ENCODE results near the gene SLC5A5.

Gene SLC5A5

GRCh38 chr19:17933414-17934129 is 61.8 kb downstream of the SLC5A5 start:
- CTCF ChIA-PET, result interaction anchor here (0.5 to 1.4 kb wide), 8 partner anchors 12 to 504 kb away, joined by 3 to 13 read pairs (median 4); partner anchors contain the start of genes RPL18A and SLC5A5
- DNase-seq (ENCODE audit: extremely low spot score), result no peak
- POLR2A ChIA-PET, result interaction anchor here (0.6 to 6.3 kb wide), 11 partner anchors 9 to 601 kb away, joined by 3 to 80 read pairs (median 6); partner anchors contain the start of genes KCNN1, RPL18A and SLC5A5
- TF ChIP-seq LEF1 (IDR thresholded peaks at IDR 0.05; ENCODE audit: borderline replicate concordance) (no peak), SUZ12 (IDR thresholded peaks at IDR 0.05) (no peak), ARNT (IDR thresholded peaks at IDR 0.05) (no peak), PKNOX1 (IDR thresholded peaks at IDR 0.05) (no peak), ELF4 (IDR thresholded peaks at IDR 0.05) (no peak), FOXK2 (IDR thresholded peaks at IDR 0.05) (no peak), BHLHE40 (IDR thresholded peaks at IDR 0.05; ENCODE audit: borderline replicate concordance) (no peak), CTBP1 (IDR thresholded peaks at IDR 0.05; ENCODE audit: borderline replicate concordance) (no peak)

GRCh38 chr19:17936379-17936778 is 64.6 kb downstream of the SLC5A5 start:
- TF ChIP-seq CTBP1 (IDR thresholded peaks at IDR 0.05; ENCODE audit: borderline replicate concordance) (no peak), SUZ12 (IDR thresholded peaks at IDR 0.05) (no peak), HDGF (IDR thresholded peaks at IDR 0.05; ENCODE audit: borderline replicate concordance) (no peak), FOXA1 (IDR thresholded peaks at IDR 0.05) (no peak), SP1 (IDR thresholded peaks at IDR 0.05) (no peak), ARNT (IDR thresholded peaks at IDR 0.05) (no peak), BHLHE40 (IDR thresholded peaks at IDR 0.05; ENCODE audit: borderline replicate concordance) (no peak), PKNOX1 (IDR thresholded peaks at IDR 0.05) (no peak), L3MBTL2 (conservative IDR thresholded peaks at IDR 0.05) (no peak), FOXK2 (IDR thresholded peaks at IDR 0.05) (no peak), ELF4 (IDR thresholded peaks at IDR 0.05) (no peak), TARDBP (IDR thresholded peaks at IDR 0.05) (no peak), ZNF384 (IDR thresholded peaks at IDR 0.05) (no peak), LEF1 (IDR thresholded peaks at IDR 0.05; ENCODE audit: borderline replicate concordance) (no peak), NFRKB (IDR thresholded peaks at IDR 0.05) (no peak), FOXM1 (IDR thresholded peaks at IDR 0.05; ENCODE audit: borderline replicate concordance) (no peak)
- ChIA-PET POLR2A (interaction anchor here (1.3 to 1.7 kb wide), 2 partner anchors 62 to 77 kb away, joined by 4 to 7 read pairs; partner anchors contain the start of gene RPL18A), CTCF (interaction anchor here (0.8 to 3.5 kb wide), 2 partner anchors 59 to 68 kb away, joined by 3 to 44 read pairs; no protein-coding TSS in a partner anchor)
- DNase-seq (ENCODE audit: extremely low spot score), result no peak

- TF ChIP-seq NFRKB (IDR thresholded peaks at IDR 0.05) (no peak), ELF4 (IDR thresholded peaks at IDR 0.05) (no peak), TARDBP (IDR thresholded peaks at IDR 0.05) (no peak), FOXM1 (IDR thresholded peaks at IDR 0.05; ENCODE audit: borderline replicate concordance) (no peak), HDGF (IDR thresholded peaks at IDR 0.05; ENCODE audit: borderline replicate concordance) (no peak), L3MBTL2 (conservative IDR thresholded peaks at IDR 0.05) (no peak)
- DNase-seq (ENCODE audit: extremely low spot score), result no peak
- POLR2A ChIA-PET, result interaction anchor here (1.0 kb wide), 1 partner anchor 78 kb away, joined by 4 read pairs; the partner anchor contains the start of gene RPL18A
- CTCF ChIA-PET, result interaction anchor here (0.7 to 3.5 kb wide), 3 partner anchors 58 to 190 kb away, joined by 3 to 44 read pairs (median 5); no protein-coding TSS in a partner anchor
These were observed 65.7 kb downstream of the SLC5A5 start for GRCh38 chr19:17937371-17937900.

GRCh38 chr19:17938092-17938845 is 66.5 kb downstream of the SLC5A5 start:
- ChIA-PET POLR2A (interaction anchor here (1.0 kb wide), 1 partner anchor 79 kb away, joined by 4 read pairs; the partner anchor contains the start of gene RPL18A), CTCF (interaction anchor here (0.6 to 3.5 kb wide), 11 partner anchors 9 to 626 kb away, joined by 3 to 44 read pairs (median 4); no protein-coding TSS in a partner anchor)
- peak; percentile 84 for DNase-seq (ENCODE audit: extremely low spot score)

GRCh38 chr19:17942181-17942580 is 70.4 kb downstream of the SLC5A5 start:
- DNase-seq (ENCODE audit: extremely low spot score), result no peak
- POLR2A ChIA-PET, result interaction anchor here (1.0 to 1.3 kb wide), 2 partner anchors 9 to 83 kb away, joined by 3 to 6 read pairs; partner anchors contain the start of genes CCDC124 and RPL18A
- no peak for TF ChIP-seq FOXA1 (IDR thresholded peaks at IDR 0.05)
- TF ChIP-seq BHLHE40 (IDR thresholded peaks at IDR 0.05; ENCODE audit: borderline replicate concordance), result no peak
- TF ChIP-seq ARNT (IDR thresholded peaks at IDR 0.05), result no peak
- no peak for TF ChIP-seq TARDBP (IDR thresholded peaks at IDR 0.05)
- CTCF ChIA-PET, result no interaction called here

More at GRCh38 chr19:17938092-17938845, 66.5 kb downstream of the SLC5A5 start:
- TF ChIP-seq TARDBP (IDR thresholded peaks at IDR 0.05) (no peak), HDGF (IDR thresholded peaks at IDR 0.05; ENCODE audit: borderline replicate concordance) (0 out of 2 replicates have a peak, but pooled peaks have one; percentile 67)

- ChIA-PET POLR2A (interaction anchor here (1.0 to 1.3 kb wide), 2 partner anchors 10 to 83 kb away, joined by 3 to 6 read pairs; partner anchors contain the start of genes CCDC124 and RPL18A), CTCF (no interaction called here)
- TF ChIP-seq CTBP1 (IDR thresholded peaks at IDR 0.05; ENCODE audit: borderline replicate concordance), result no peak
- no peak for TF ChIP-seq HDGF (IDR thresholded peaks at IDR 0.05; ENCODE audit: borderline replicate concordance)
- TF ChIP-seq SP1 (IDR thresholded peaks at IDR 0.05), result no peak
- no peak for TF ChIP-seq FOXK2 (IDR thresholded peaks at IDR 0.05)
- no peak for TF ChIP-seq L3MBTL2 (conservative IDR thresholded peaks at IDR 0.05)
- no peak for TF ChIP-seq BHLHE40 (IDR thresholded peaks at IDR 0.05; ENCODE audit: borderline replicate concordance)
- no peak for TF ChIP-seq SUZ12 (IDR thresholded peaks at IDR 0.05)
- TF ChIP-seq ZNF384 (IDR thresholded peaks at IDR 0.05), result no peak
- TF ChIP-seq PKNOX1 (IDR thresholded peaks at IDR 0.05), result no peak
- DNase-seq (ENCODE audit: extremely low spot score), result no peak
These were observed 71.0 kb downstream of the SLC5A5 start for GRCh38 chr19:17942582-17943273.

Data from HEK293T (cell line).